Pancreas (tissue), 10 donors: ENCODE results near the gene CD248. TPM values are rescaled to one million over a fixed set of nuclear protein-coding genes. Genes with fewer than 3 reads are reported as not detected.
"Not testable (repeated sequence)": the region's sequence is repeated elsewhere in the genome, so short reads cannot be mapped to it uniquely, and the experiment has no call there.

Experiments used
- ATAC-seq, 4 donors: fragments of 200-7000 bp; cut with Tn5 transposase; one replicate each; pipeline versions ENCODE4 v1.8.0 to v1.9.1; 2020; ENCODE audit warnings: mild to moderate bottlenecking in 4 of 4, moderate library complexity in 4 of 4
- DNase-seq, 6 donors: peaks; one replicate each; pipeline ENCODE4 v3.0.0-alpha.2; 2020
- FAIRE-seq: peaks from 2 replicates; lab custom pipeline; 2012; peaks lifted over from hg19 to GRCh38; lab: Jason Lieb, UNC
- H3K27ac ChIP-seq, 4 donors: fragments of 200-600 bp; sonication (generic); 1 replicate in 3 of 4; 2 replicates in 1 of 4; pipeline versions ENCODE4 v1.5.0 to v1.8.0; 2020
- H3K27me3 ChIP-seq, 4 donors: fragments of 200-600 bp; one replicate each; pipeline ENCODE4 v1.8.0; 2021
- H3K36me3 ChIP-seq, 3 donors: fragments of 200-600 bp; sonication (generic) in 1 of 3; one replicate each; pipeline versions ENCODE4 v1.5.0 to v1.8.0; 2020 to 2021
- H3K4me1 ChIP-seq, 3 donors: fragments of 200-600 bp; one replicate each; pipeline ENCODE4 v1.8.0; 2021
- H3K4me3 ChIP-seq, 4 donors: fragments of 200-600 bp; sonication (generic) in 2 of 4; one replicate each; pipeline versions ENCODE4 v1.5.0 to v1.8.0; 2020 to 2021
- H3K9me3 ChIP-seq, 4 donors: fragments of 200-600 bp; one replicate each; pipeline ENCODE4 v1.8.0; 2021
- CTCF ChIP-seq, 4 donors: fragments of 200-600 bp; sonication (generic) in 3 of 4; IDR thresholded peaks; one replicate each; pipeline versions ENCODE4 v1.5.0 to v1.8.0; 2021; ENCODE audit warnings: antibody characterized with exemption in 4 of 4
- WGBS, 2 donors: extraction: QIAGEN DNeasy Blood & Tissue Kit; methylation state at CpG; one replicate each; pipeline ENCODE4 v1.1.7; 2013; 5-methylcytosine and 5-hydroxymethylcytosine counted together
- intact Hi-C, 3 donors: fragments of 100-400 bp; cut with DNase I; formaldehyde crosslinking; loops; one replicate each; pipeline versions ENCODE4 v1.11.1 to v1.14.2; 2022
- polyA plus RNA-seq, 2 donors: library from polyadenylated mRNA; stranded (reverse); fragments of 200-250 nt; gene quantifications; one replicate each; pipeline ENCODE4 v1.2.3, GENCODE V29; 2013
- total RNA-seq, 6 donors: library from RNA; stranded (reverse); fragmentation: NEBNext Ultra II Directional in 4 of 6; extraction: Animal tissue kit (Norgen Biotek cat#: 25700) in 4 of 6; gene quantifications; one replicate each; pipeline versions ENCODE4 v1.2.1 to v1.2.4, GENCODE V29; 2021 to 2023
- donor health status: healthy with polysubstance abuse.
- donor health status: DM: no; HTN: no; CAD: no; lungs with moderate emphysema.
- donor health status: DM: no; HTN: no; CAD: no.
- donor health status: control.
- donor health status: control.
- donor health status: Bipolar disorder and iron deficiency.
- donor health status: DM: yes; HTN: yes; CAD: no.
- donor health status: DM: no; HTN: no; CAD: no.
- donor health status: DM: no; HTN: no; CAD: no.
- donor health status: DM: yes; HTN: yes; CAD: no.

The CD248 gene
- total and polyA plus RNA-seq, 8 donors: 1.2 to 17.7 (median 3.8) TPM

DNA sequence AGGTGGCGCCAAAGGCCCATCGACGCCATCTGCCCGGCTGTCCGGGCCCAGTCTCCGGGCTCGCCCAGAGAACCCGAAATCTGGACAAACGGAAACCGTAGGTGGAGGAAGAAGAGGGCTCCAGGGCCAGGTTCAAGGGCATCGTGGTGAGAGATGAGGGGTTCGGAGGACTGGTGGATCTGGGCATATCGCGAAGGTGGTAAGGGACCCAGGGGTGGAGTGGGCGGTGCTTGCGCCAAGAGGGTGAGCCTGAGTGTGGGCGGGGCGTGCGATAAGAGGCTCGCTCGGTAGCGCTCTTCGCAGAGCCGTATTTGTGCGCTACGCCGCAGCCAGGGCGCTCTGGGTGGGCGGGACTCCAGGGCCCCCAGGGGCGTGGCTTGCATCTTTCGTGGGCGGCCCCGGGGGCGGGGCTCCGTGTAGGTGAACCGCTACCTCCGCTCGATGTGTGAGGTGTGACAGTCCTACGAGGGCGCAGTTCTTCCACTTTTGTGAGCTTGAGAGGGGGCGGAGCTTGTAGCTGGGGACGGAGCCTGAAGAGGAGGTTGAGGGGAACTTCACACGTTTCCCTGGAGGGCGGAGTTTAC is 4.8 kb downstream of the CD248 start:
- H3K36me3 ChIP-seq: no peaks in the 10 kb centered on the region
- WGBS, 2 donors: 0% methylated on average over 43 to 44 of the region's 44 CpGs
- no peaks in the 10 kb centered on the region for H3K4me1 ChIP-seq
- peak; percentile 4 to 79 (median 26) for TF ChIP-seq CTCF (IDR thresholded peaks at IDR 0.05)
- H3K4me3 ChIP-seq: peak overlapping the region; percentile 29 to 55 (median 36)
- H3K27ac ChIP-seq: peak overlapping the region; percentile 71 to 87 (median 80)
- FAIRE-seq (no peak), DNase-seq (peak; percentile 84 to 95 (median 92)), ATAC-seq (peak; percentile 79 to 89 (median 84))
- no peaks in the 10 kb centered on the region for H3K27me3 ChIP-seq
- intact Hi-C loops: no loop called here
- no peaks in the 10 kb centered on the region for H3K9me3 ChIP-seq

DNA sequence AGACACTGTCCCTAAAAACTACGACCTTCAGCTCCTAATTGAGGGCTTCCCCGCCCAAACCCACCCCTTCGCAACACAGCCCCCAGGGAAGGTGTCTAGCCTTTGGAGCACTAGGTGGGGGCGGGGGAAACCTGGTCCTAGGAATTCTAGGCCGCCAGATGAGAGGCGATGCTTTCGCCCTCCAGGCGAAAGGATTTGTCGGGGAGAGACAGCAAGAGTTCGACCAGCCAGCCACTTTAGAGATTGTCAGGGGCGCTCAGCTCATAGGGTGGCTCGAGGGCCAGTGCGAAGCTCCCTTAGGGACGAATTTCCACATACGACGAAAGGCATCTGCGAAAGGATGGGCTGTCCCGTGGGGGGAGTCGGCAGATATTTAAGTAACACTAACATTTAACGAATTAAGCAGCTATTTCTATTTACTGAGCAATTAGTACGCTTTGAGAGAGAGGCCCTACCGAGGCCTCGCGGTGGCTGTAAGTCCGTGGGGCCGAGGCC is 5.3 kb downstream of the CD248 start:
- peak in 2 of 4 donors; percentile 69 to 80 for TF ChIP-seq CTCF (IDR thresholded peaks at IDR 0.05)
- Histone ChIP-seq H3K4me1 (no peaks in the 10 kb centered on the region), H3K27me3 (no peaks in the 10 kb centered on the region), H3K36me3 (no peaks in the 10 kb centered on the region), H3K27ac (peak overlapping the region; percentile 71 to 87 (median 80)), H3K4me3 (peak overlapping the region in 3 of 4 donors; percentile 29 to 55 (median 41)), H3K9me3 (no peaks in the 10 kb centered on the region)
- intact Hi-C loops: no loop called here
- DNase-seq (no peak), ATAC-seq (no peak), FAIRE-seq (no peak)
- 28 to 32% methylated on average over 26 of the region's 26 CpGs for WGBS, 2 donors

DNA sequence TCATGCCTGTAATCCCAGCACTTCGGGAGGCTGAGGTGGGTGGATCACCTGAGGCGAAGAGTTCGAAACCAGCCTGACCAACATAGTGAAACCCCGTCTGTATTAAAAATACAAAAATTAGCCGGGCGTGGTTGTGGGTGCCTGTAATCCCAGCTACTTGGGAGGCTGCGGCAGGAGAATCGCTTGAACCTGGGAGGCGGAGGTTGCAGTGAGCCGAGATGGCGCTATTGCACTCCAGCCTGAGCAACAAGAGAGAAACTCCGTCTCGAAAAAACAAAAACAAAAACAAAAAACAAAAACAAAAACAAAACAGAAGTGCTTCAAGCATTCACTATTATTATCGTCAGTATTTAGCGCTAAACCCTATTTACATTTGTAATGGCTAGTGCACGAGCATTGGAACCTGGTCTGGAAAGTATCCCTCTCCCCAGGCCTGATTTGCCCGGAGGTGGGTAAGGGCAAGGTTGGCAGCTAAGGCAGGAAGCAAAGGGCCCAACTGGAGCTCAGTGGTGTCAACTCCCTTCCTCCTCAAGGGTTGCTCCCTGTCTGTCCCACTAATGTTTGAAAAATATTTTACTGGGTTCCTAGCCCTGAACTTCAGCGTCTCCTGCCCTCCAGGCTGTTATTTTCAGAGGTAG is 5.9 kb downstream of the CD248 start:
- ATAC-seq, intact Hi-C loops, H3K27me3 ChIP-seq, H3K4me1 ChIP-seq, H3K36me3 ChIP-seq, FAIRE-seq, H3K9me3 ChIP-seq, H3K4me3 ChIP-seq, H3K27ac ChIP-seq, DNase-seq: not testable (repeated sequence)
- 82 to 85% methylated on average over 18 of the region's 18 CpGs for WGBS, 2 donors

DNA sequence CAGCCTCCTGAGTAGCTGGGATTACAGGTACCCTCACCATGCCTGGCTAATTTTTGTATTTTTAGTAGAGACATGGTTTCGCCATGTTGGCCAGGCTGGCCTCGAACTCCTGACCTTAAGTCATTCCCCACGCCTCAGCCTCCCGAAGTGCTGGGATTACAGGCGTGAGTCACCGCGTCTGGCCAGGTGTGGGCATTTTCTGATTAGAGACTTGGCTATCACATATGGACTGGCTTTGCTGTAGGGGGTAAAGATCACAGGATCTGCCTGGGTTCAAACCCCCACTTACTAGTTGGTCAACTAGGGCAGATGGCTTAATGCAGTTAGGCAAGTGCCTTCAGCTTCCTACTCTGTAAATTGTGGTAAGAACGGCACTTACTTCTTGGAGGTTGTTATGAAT is 6.5 kb downstream of the CD248 start:
- no peak for TF ChIP-seq CTCF (IDR thresholded peaks at IDR 0.05)
- ATAC-seq: no peak
- Histone ChIP-seq H3K4me1 (no peaks in the 10 kb centered on the region), H3K9me3 (no peaks in the 10 kb centered on the region), H3K27me3 (no peaks in the 10 kb centered on the region), H3K4me3 (no peak overlapping the region), H3K36me3 (no peaks in the 10 kb centered on the region), H3K27ac (no peak overlapping the region)
- intact Hi-C loops: no loop called here
- no peak for DNase-seq
- 54 to 66% methylated on average over 8 of the region's 8 CpGs for WGBS, 2 donors
- no peak for FAIRE-seq

- Histone ChIP-seq H3K9me3 (no peaks in the 10 kb centered on the region), H3K27ac (no peak overlapping the region), H3K27me3 (no peaks in the 10 kb centered on the region), H3K4me1 (no peaks in the 10 kb centered on the region), H3K4me3 (no peak overlapping the region), H3K36me3 (no peaks in the 10 kb centered on the region)
- 52 to 78% methylated on average over 3 of the region's 3 CpGs for WGBS, 2 donors
- intact Hi-C loops: loop anchor here in 1 of 3 donors (5.0 kb wide), 1 partner anchor 78 kb away; no protein-coding TSS in a partner anchor
- ATAC-seq (no peak), FAIRE-seq (no peak), DNase-seq (no peak)
- no peak for TF ChIP-seq CTCF (IDR thresholded peaks at IDR 0.05)
Measured at GRCh38 chr11:66309475-66309874, 7.4 kb downstream of the CD248 start.
